Stimulated activated naive CD8-positive, alpha-beta T cell treated with anti-CD3 and anti-CD28 coated beads, Interleukin-15, Interleukin-2, amounts not matched to agents 100 U/mL and 50 U/mL, for 24 hours (primary cell): ENCODE data around the gene STARD13.

Experiments used
- ATAC-seq: fragments of 150-1000 bp; cut with Tn5 transposase; one replicate; pipeline ENCODE4 v1.10.0; 2021
- DNase-seq: peaks from one replicate; pipeline ENCODE4 v3.0.0; 2021

Gene STARD13

GRCh38 chr13:33227927-33228647 is 57.5 kb downstream of the STARD13 start:
- ATAC-seq (no peak), DNase-seq (no peak)

- DNase-seq (no peak), ATAC-seq (no peak)
These were observed 60.9 kb downstream of the STARD13 start for GRCh38 chr13:33224686-33225085.

GRCh38 chr13:33224191-33224590 is 61.4 kb downstream of the STARD13 start:
- no peak for ATAC-seq
- no peak for DNase-seq

- ATAC-seq (no peak), DNase-seq (no peak)
These were observed 65.6 kb downstream of the STARD13 start for GRCh38 chr13:33219926-33220325.

- no peak for ATAC-seq
These were observed 67.1 kb downstream of the STARD13 start for GRCh38 chr13:33218426-33218825.

GRCh38 chr13:33218020-33218419 is 67.5 kb downstream of the STARD13 start:
- ATAC-seq (no peak), DNase-seq (no peak)

More at GRCh38 chr13:33218426-33218825, 67.1 kb downstream of the STARD13 start:
- DNase-seq, result no peak

- no peak for DNase-seq
- ATAC-seq, result no peak
These were observed 68.3 kb downstream of the STARD13 start for GRCh38 chr13:33217256-33217655.

- ATAC-seq, result no peak
- DNase-seq, result no peak
These were observed 71.8 kb downstream of the STARD13 start for GRCh38 chr13:33213797-33214196.

GRCh38 chr13:33213024-33213768 is 72.4 kb downstream of the STARD13 start:
- no peak for ATAC-seq
- DNase-seq, result no peak

GRCh38 chr13:33212396-33212795 is 73.2 kb downstream of the STARD13 start:
- no peak for DNase-seq
- ATAC-seq, result no peak

- no peak for DNase-seq
- no peak for ATAC-seq
These were observed 75.5 kb downstream of the STARD13 start for GRCh38 chr13:33210090-33210489.

- ATAC-seq, result no peak
- no peak for DNase-seq
These were observed 77.0 kb downstream of the STARD13 start for GRCh38 chr13:33208290-33209220.

- DNase-seq, result no peak
- ATAC-seq, result no peak
These were observed 78.0 kb downstream of the STARD13 start for GRCh38 chr13:33207615-33207961.

- DNase-seq (no peak), ATAC-seq (no peak)
These were observed 78.5 kb downstream of the STARD13 start for GRCh38 chr13:33206945-33207614.

GRCh38 chr13:33206425-33206824 is 79.1 kb downstream of the STARD13 start:
- no peak for DNase-seq
- no peak for ATAC-seq

- no peak for ATAC-seq
- no peak for DNase-seq
These were observed 79.7 kb downstream of the STARD13 start for GRCh38 chr13:33205804-33206221.

- ATAC-seq, result no peak
These were observed 80.3 kb downstream of the STARD13 start for GRCh38 chr13:33205224-33205623.

GRCh38 chr13:33204130-33204927 is 81.2 kb downstream of the STARD13 start:
- DNase-seq, result no peak
- no peak for ATAC-seq

More at GRCh38 chr13:33205224-33205623, 80.3 kb downstream of the STARD13 start:
- no peak for DNase-seq

GRCh38 chr13:33202644-33203169 is 82.8 kb downstream of the STARD13 start:
- DNase-seq, result no peak

GRCh38 chr13:33201659-33202058 is 83.9 kb downstream of the STARD13 start:
- DNase-seq, result no peak
- no peak for ATAC-seq

More at GRCh38 chr13:33202644-33203169, 82.8 kb downstream of the STARD13 start:
- ATAC-seq, result no peak
